Neuronal stem cell (in vitro differentiated cells): ENCODE data around the gene RNF17.

Experiments
- DNase-seq: peaks from one replicate; pipeline ENCODE4 v3.0.0-alpha.2; 2013; ENCODE audit warnings: low spot score
- H2AFZ ChIP-seq: one replicate; pipeline ENCODE4 v1.6.1; 2013; ENCODE audit warnings: mild to moderate bottlenecking, low read length, inconsistent platforms
- H2AK5ac ChIP-seq: 2 replicates; pipeline ENCODE4 v1.6.1; 2013; ENCODE audit warnings: low read depth, mild to moderate bottlenecking, inconsistent platforms, low read length, moderate library complexity, mixed read lengths
- H2BK120ac ChIP-seq: 2 replicates; pipeline ENCODE4 v1.6.1; 2013; ENCODE audit warnings: low read depth, mild to moderate bottlenecking, inconsistent platforms, low read length, moderate library complexity, mixed read lengths
- H2BK12ac ChIP-seq: one replicate; pipeline ENCODE4 v1.6.1; 2013; ENCODE audit warnings: low read length, inconsistent platforms
- H2BK15ac ChIP-seq: 2 replicates; pipeline ENCODE4 v1.6.1; 2013; ENCODE audit warnings: mild to moderate bottlenecking, low read length, inconsistent platforms, mixed read lengths
- H2BK5ac ChIP-seq: one replicate; pipeline ENCODE4 v1.6.1; 2013; ENCODE audit warnings: inconsistent platforms, mild to moderate bottlenecking, low read length, moderate library complexity
- H3K14ac ChIP-seq: one replicate; pipeline ENCODE4 v1.6.1; 2013; ENCODE audit warnings: low read length, inconsistent platforms
- H3K18ac ChIP-seq: 2 replicates; pipeline ENCODE4 v1.6.1; 2013; ENCODE audit warnings: low read length, inconsistent platforms
- H3K23ac ChIP-seq: 2 replicates; pipeline ENCODE4 v1.6.1; 2013; ENCODE audit warnings: low read depth, mild to moderate bottlenecking, mixed read lengths, low read length, inconsistent platforms; ENCODE audit not compliant: poor library complexity
- H3K27ac ChIP-seq: replicated peaks from 3 replicates; pipeline ENCODE4 v1.5.1; 2013; ENCODE audit warnings: low read length, inconsistent platforms
- H3K27me3 ChIP-seq, 3 experiments: 2 replicates each; pipeline ENCODE4 v1.6.1; 2013; ENCODE audit warnings: low read length in 3 of 3, mild to moderate bottlenecking in 2 of 3, inconsistent platforms in 1 of 3, low read depth in 1 of 3, mixed read lengths in 1 of 3, moderate library complexity in 1 of 3; ENCODE audit not compliant: control insufficient read depth in 3 of 3, insufficient read depth in 3 of 3
- H3K36me3 ChIP-seq, 2 donors: replicated peaks in 1 of 2; 2 replicates each; pipeline ENCODE4 v1.6.1; 2013; ENCODE audit warnings: low read length in 2 of 2; ENCODE audit not compliant: control insufficient read depth in 2 of 2, insufficient read depth in 2 of 2
- H3K4ac ChIP-seq: 2 replicates; pipeline ENCODE4 v1.6.1; 2013; ENCODE audit warnings: inconsistent platforms, mild to moderate bottlenecking, low read length, moderate library complexity
- H3K4me1 ChIP-seq, 2 donors: 1 replicate in 1 of 2; 2 replicates in 1 of 2; pipeline ENCODE4 v1.6.1; 2013; ENCODE audit warnings: low read length in 2 of 2, low read depth in 1 of 2; ENCODE audit not compliant: control insufficient read depth in 2 of 2, insufficient read depth in 1 of 2
- H3K4me2 ChIP-seq: one replicate; pipeline ENCODE4 v1.6.1; 2013; ENCODE audit warnings: mild to moderate bottlenecking, low read length, inconsistent platforms; ENCODE audit not compliant: insufficient read depth, poor library complexity, severe bottlenecking
- H3K4me3 ChIP-seq, 2 donors: 2 replicates each; pipeline ENCODE4 v1.5.1; 2013; ENCODE audit warnings: low read length in 2 of 2, mild to moderate bottlenecking in 2 of 2, inconsistent platforms in 1 of 2, moderate library complexity in 1 of 2
- H3K79me1 ChIP-seq: one replicate; pipeline ENCODE4 v1.6.1; 2013; ENCODE audit warnings: low read depth, mild to moderate bottlenecking, inconsistent platforms, low read length, moderate library complexity
- H3K9ac ChIP-seq: one replicate; pipeline ENCODE4 v1.6.1; 2013; ENCODE audit warnings: mild to moderate bottlenecking, low read depth, low read length, inconsistent platforms; ENCODE audit not compliant: poor library complexity
- H3K9me3 ChIP-seq, 2 donors: replicated peaks in 1 of 2; 2 replicates each; pipeline versions ENCODE3 to v1.6.1; 2013; ENCODE audit warnings: low read length in 2 of 2, mild to moderate bottlenecking in 2 of 2, inconsistent platforms in 1 of 2, low read depth in 1 of 2, mixed read lengths in 1 of 2, moderate library complexity in 1 of 2; ENCODE audit not compliant: control insufficient read depth in 2 of 2, insufficient read depth in 1 of 2
- H4K8ac ChIP-seq: one replicate; pipeline ENCODE4 v1.6.1; 2013; ENCODE audit warnings: low read depth, mild to moderate bottlenecking, inconsistent platforms, low read length, moderate library complexity
- H4K91ac ChIP-seq: one replicate; pipeline ENCODE4 v1.6.1; 2013; ENCODE audit warnings: low read length, low read depth, mild to moderate bottlenecking, inconsistent platforms; ENCODE audit not compliant: poor library complexity
- WGBS, 2 donors: extraction: QIAGEN DNeasy Blood & Tissue Kit; methylation state at CpG; one replicate each; pipeline ENCODE4 v1.1.7; 2013; ENCODE audit warnings: missing lambda C conversion rate in 2 of 2, mixed read lengths in 1 of 2; ENCODE audit not compliant: insufficient read length in 2 of 2, insufficient replicate concordance in 1 of 2; ENCODE audit errors: extremely low coverage in 2 of 2; 5-methylcytosine and 5-hydroxymethylcytosine counted together

RNF17 gene

DNA sequence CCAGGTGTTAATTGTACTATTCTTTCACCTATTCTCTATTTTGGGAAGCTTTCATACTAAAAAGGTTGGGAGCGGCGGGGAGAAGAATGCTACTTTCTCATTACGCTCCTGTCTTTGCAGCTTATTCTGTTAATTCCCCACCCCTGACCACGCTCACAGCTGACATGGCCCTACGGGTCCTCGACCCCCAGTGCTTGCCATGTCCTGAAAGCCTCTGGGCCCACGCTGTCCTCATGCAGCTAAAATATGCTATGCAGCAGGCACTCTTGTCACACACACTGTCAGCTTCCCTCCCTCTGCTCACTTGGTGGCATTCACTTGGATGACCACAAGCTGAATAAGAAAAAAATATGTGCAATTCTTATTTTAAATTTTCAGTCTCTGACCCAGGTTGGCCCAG is 126.3 kb downstream of the RNF17 start:
- no peak for DNase-seq
- no peak overlapping the region for H2AFZ ChIP-seq

DNA sequence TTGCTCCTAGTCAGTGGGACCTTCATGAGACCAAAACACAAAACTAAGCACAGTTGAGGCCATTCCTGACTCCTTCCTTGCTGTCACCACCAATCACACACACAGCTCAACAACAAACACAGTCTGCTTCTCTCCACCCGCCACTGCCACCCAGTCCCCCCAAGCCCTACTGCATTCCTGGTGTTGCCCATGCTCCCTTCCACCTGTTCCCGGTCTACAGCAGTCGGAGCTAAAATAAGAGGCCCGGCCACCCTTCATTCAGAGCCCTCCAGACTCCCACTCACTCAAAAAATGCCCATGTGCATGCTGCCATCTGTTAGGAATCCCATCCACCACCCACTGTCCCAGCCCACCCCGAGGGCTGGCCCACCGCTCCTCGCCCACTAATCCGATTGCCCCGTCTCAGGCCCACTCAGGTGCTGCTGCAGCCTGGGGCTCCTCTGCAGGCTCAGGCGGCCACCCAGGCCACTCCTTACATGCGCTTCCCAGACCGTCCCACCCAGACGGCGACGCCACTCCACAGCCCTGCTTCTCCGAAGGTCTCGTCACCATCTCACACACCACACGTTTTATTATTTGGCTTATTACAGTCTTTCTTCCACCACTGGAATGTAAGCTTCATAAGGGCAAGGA is 127.6 kb downstream of the RNF17 start:
- Histone ChIP-seq H3K4me1 (no peaks in the 10 kb centered on the region), H3K4me2 (no peak overlapping the region)

More for the DNA sequence above, 126.3 kb downstream of the RNF17 start:
- Histone ChIP-seq H3K4me3 (no peak overlapping the region), H2AK5ac (no peak overlapping the region), H2BK12ac (no peak overlapping the region), H3K27me3 (no peaks in the 10 kb centered on the region), H2BK120ac (no peak overlapping the region), H3K9me3 (peaks cover 0 to 2% of the 10 kb centered on the region in 2 donors), H3K18ac (no peak overlapping the region), H4K8ac (no peak overlapping the region), H2BK15ac (no peak overlapping the region), H2BK5ac (peak overlapping the region; percentile 31), H3K4ac (no peak overlapping the region), H3K9ac (no peak overlapping the region), H3K79me1 (peaks cover 4% of the 10 kb centered on the region), H3K23ac (no peak overlapping the region), H4K91ac (no peak overlapping the region), H3K4me1 (no peaks in the 10 kb centered on the region), H3K14ac (peak overlapping the region; percentile 2), H3K36me3 (peaks cover 31 to 85% of the 10 kb centered on the region in 2 donors), H3K27ac (no peak overlapping the region), H3K4me2 (no peak overlapping the region)
- WGBS, 2 donors = no CpG with 5 or more reads among the region's 7 CpGs

DNA sequence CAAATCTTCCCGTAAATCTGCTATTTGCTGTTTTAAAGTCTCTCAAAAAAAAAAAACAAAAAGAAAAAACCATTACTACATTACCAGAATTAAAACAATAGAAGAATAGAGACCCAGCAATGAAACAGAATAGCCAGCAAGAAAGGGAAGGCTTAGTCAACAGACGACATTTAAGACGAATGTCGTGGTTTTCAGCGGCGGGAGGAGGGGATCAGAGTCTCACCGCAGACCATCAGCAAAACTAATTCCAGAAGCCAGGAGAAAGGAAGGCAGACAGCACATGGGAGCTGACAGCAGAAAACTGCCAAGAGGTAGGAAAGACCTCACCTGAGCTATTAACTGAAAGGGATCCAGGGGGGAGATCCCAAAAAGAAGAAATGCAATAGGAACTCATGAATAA is 128.9 kb downstream of the RNF17 start:
- no peak overlapping the region for H3K4ac ChIP-seq
- no peak overlapping the region for H2BK120ac ChIP-seq
- H3K23ac ChIP-seq = no peak overlapping the region
- no peaks in the 10 kb centered on the region for H3K27me3 ChIP-seq
- H3K79me1 ChIP-seq = peaks cover 4% of the 10 kb centered on the region
- no peaks in the 10 kb centered on the region for H3K4me1 ChIP-seq
- no peak overlapping the region for H2AFZ ChIP-seq
- H3K4me2 ChIP-seq = no peak overlapping the region
- no peak overlapping the region for H3K4me3 ChIP-seq
- H3K36me3 ChIP-seq = peaks cover 32 to 85% of the 10 kb centered on the region in 2 donors
- H3K14ac ChIP-seq = no peak overlapping the region
- no peak overlapping the region for H3K18ac ChIP-seq
- no peak overlapping the region for H3K9ac ChIP-seq
- no peak overlapping the region for H2AK5ac ChIP-seq
- no peak for DNase-seq
- WGBS, 2 donors = no CpG with 5 or more reads among the region's 7 CpGs
- no peak overlapping the region for H2BK12ac ChIP-seq
- no peak overlapping the region for H3K27ac ChIP-seq
- peaks cover 0 to 2% of the 10 kb centered on the region in 2 donors for H3K9me3 ChIP-seq
- no peak overlapping the region for H2BK5ac ChIP-seq
- no peak overlapping the region for H4K8ac ChIP-seq
- H4K91ac ChIP-seq = no peak overlapping the region
- no peak overlapping the region for H2BK15ac ChIP-seq

More for the DNA sequence above, 127.6 kb downstream of the RNF17 start:
- H3K4me3 ChIP-seq = no peak overlapping the region
- no peak overlapping the region for H2BK12ac ChIP-seq
- peaks cover 0 to 2% of the 10 kb centered on the region in 2 donors for H3K9me3 ChIP-seq
- H3K79me1 ChIP-seq = peaks cover 4% of the 10 kb centered on the region
- no peak overlapping the region for H3K27ac ChIP-seq
- no peak overlapping the region for H4K91ac ChIP-seq
- no peaks in the 10 kb centered on the region for H3K27me3 ChIP-seq
- no peak for DNase-seq
- H3K4ac ChIP-seq = no peak overlapping the region
- H3K36me3 ChIP-seq = peaks cover 30 to 83% of the 10 kb centered on the region in 2 donors
- no CpG with 5 or more reads among the region's 18 CpGs for WGBS, 2 donors
- H2BK15ac ChIP-seq = no peak overlapping the region
- no peak overlapping the region for H2AFZ ChIP-seq
- no peak overlapping the region for H2BK5ac ChIP-seq
- no peak overlapping the region for H2BK120ac ChIP-seq
- no peak overlapping the region for H2AK5ac ChIP-seq
- peak overlapping the region; percentile 31 for H3K14ac ChIP-seq
- H3K9ac ChIP-seq = no peak overlapping the region
- no peak overlapping the region for H3K23ac ChIP-seq
- H4K8ac ChIP-seq = no peak overlapping the region
- H3K18ac ChIP-seq = no peak overlapping the region

DNA sequence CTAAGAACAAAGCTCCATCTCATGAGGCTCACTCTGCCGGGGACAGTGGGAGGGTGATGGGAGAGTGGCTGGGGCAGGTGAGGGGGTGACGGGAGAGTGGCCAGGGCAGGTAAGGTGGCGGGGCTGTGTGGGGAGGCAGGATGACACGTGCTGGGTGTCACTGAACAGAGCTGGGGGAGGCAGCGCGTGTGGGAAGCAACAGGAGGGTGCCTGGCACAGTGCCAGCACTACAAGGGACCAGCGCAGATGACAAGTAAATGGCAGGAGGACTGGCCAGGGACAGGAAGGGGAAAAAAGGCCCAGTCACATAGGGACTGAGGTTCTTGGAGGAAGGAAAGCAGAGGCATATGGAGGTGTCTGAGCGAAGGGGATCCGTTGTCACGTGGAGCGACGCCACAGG is 129.9 kb downstream of the RNF17 start:
- H3K79me1 ChIP-seq = peaks cover 4% of the 10 kb centered on the region
- no peak overlapping the region for H3K4ac ChIP-seq
- H3K27me3 ChIP-seq = no peaks in the 10 kb centered on the region
- H3K9ac ChIP-seq = peak overlapping the region; percentile 80
- no peak overlapping the region for H4K91ac ChIP-seq
- peaks cover 32 to 85% of the 10 kb centered on the region in 2 donors for H3K36me3 ChIP-seq
- no peak overlapping the region for H2BK12ac ChIP-seq
- no peak overlapping the region for H3K18ac ChIP-seq
- no peaks in the 10 kb centered on the region for H3K4me1 ChIP-seq
- peak overlapping the region; percentile 5 for H3K23ac ChIP-seq
- H4K8ac ChIP-seq = no peak overlapping the region
- no CpG with 5 or more reads among the region's 12 CpGs for WGBS, 2 donors
- H3K9me3 ChIP-seq = peaks cover 0 to 2% of the 10 kb centered on the region in 2 donors
- no peak overlapping the region for H3K4me2 ChIP-seq
- no peak overlapping the region for H2BK5ac ChIP-seq
- H2BK120ac ChIP-seq = no peak overlapping the region
- no peak overlapping the region for H2AK5ac ChIP-seq
- H2AFZ ChIP-seq = no peak overlapping the region
- DNase-seq = no peak
- H3K27ac ChIP-seq = no peak overlapping the region
- no peak overlapping the region for H2BK15ac ChIP-seq
- H3K4me3 ChIP-seq = peak overlapping the region in 1 of 2 donors; percentile 10
- H3K14ac ChIP-seq = no peak overlapping the region
